Tibial artery (tissue), 4 donors: ENCODE results near the gene ZNF672.

Experiments
- DNase-seq, 2 donors: peaks; one replicate each; pipeline ENCODE4 v3.0.0-alpha.2; 2019
- H3K27ac ChIP-seq, 2 donors: fragments of 200-600 bp; sonication (generic) in 1 of 2; 1 replicate in 1 of 2; 2 replicates in 1 of 2; pipeline ENCODE4 v1.5.1; 2018 to 2019; ENCODE audit warnings: mild to moderate bottlenecking in 1 of 2
- H3K27me3 ChIP-seq, 2 donors: fragments of 200-600 bp; sonication (generic) in 1 of 2; one replicate each; pipeline versions ENCODE4 v1.5.1 to v1.6.0; 2016 to 2019
- H3K36me3 ChIP-seq, 3 donors: fragments of 200-600 bp; sonication (generic) in 2 of 3; one replicate each; pipeline ENCODE4 v1.5.1; 2016 to 2019; ENCODE audit warnings: mild to moderate bottlenecking in 2 of 3
- H3K4me1 ChIP-seq, 4 donors: fragments of 200-600 bp; sonication (generic) in 2 of 4; 1 replicate in 3 of 4; 2 replicates in 1 of 4; pipeline ENCODE4 v1.5.1; 2016 to 2019
- H3K4me3 ChIP-seq, 2 donors: fragments of 200-600 bp; sonication (generic) in 1 of 2; 1 replicate in 1 of 2; 2 replicates in 1 of 2; pipeline ENCODE4 v1.5.1; 2018 to 2019; ENCODE audit warnings: mild to moderate bottlenecking in 2 of 2
- H3K9me3 ChIP-seq, 3 donors: fragments of 200-600 bp; sonication (generic) in 1 of 3; one replicate each; pipeline ENCODE4 v1.5.1; 2016 to 2019
- CTCF ChIP-seq, 2 experiments: fragments of 200-600 bp in 1 of 2; fragments of 450-650 bp in 1 of 2; IDR thresholded peaks; one replicate each; pipeline ENCODE4 v1.5.1; 2017 to 2019; ENCODE audit warnings: antibody characterized with exemption in 2 of 2, mild to moderate bottlenecking in 1 of 2, moderate library complexity in 1 of 2
- intact Hi-C: fragments of 100-400 bp; cut with DNase I; formaldehyde crosslinking; loops from one replicate; pipeline ENCODE4 v1.15.0; 2023; ENCODE audit warnings: low total_unique reads

Gene ZNF672

GRCh38 chr1:248804771-248805681 lies 33.0 kb upstream of the ZNF672 start:
- no peaks in the 10 kb centered on the region for H3K9me3 ChIP-seq
- DNase-seq, result no peak
- H3K4me1 ChIP-seq, result no peaks in the 10 kb centered on the region
- no peaks in the 10 kb centered on the region for H3K27me3 ChIP-seq
- TF ChIP-seq CTCF (IDR thresholded peaks at IDR 0.05), result no peak
- intact Hi-C loops, result no loop called here
- no peak overlapping the region for H3K27ac ChIP-seq
- H3K36me3 ChIP-seq, result no peaks in the 10 kb centered on the region
- no peak overlapping the region for H3K4me3 ChIP-seq

- Histone ChIP-seq H3K27ac (no peak overlapping the region), H3K9me3 (no peaks in the 10 kb centered on the region), H3K4me3 (no peak overlapping the region), H3K27me3 (no peaks in the 10 kb centered on the region), H3K4me1 (peaks cover 0 to 8% (median 5%) of the 10 kb centered on the region in 4 donors), H3K36me3 (peaks cover 0 to 3% (median 3%) of the 10 kb centered on the region in 3 donors)
- TF ChIP-seq CTCF (IDR thresholded peaks at IDR 0.05), result no peak
- intact Hi-C loops, result no loop called here
- no peak for DNase-seq
Measured at GRCh38 chr1:248805876-248806275, 32.1 kb upstream of the ZNF672 start.

GRCh38 chr1:248807067-248807737 lies 30.8 kb upstream of the ZNF672 start:
- no peak for DNase-seq
- intact Hi-C loops, result no loop called here
- TF ChIP-seq CTCF (IDR thresholded peaks at IDR 0.05), result peak; percentile 52

GRCh38 chr1:248808876-248809275 lies 29.1 kb upstream of the ZNF672 start:
- no peak overlapping the region for H3K4me3 ChIP-seq
- no peaks in the 10 kb centered on the region for H3K27me3 ChIP-seq
- no peak for DNase-seq
- H3K9me3 ChIP-seq, result no peaks in the 10 kb centered on the region
- H3K4me1 ChIP-seq, result peaks cover 0 to 16% (median 11%) of the 10 kb centered on the region in 4 donors
- no peak for TF ChIP-seq CTCF (IDR thresholded peaks at IDR 0.05)
- peaks cover 21 to 33% (median 33%) of the 10 kb centered on the region in 3 donors for H3K36me3 ChIP-seq
- intact Hi-C loops, result no loop called here
- H3K27ac ChIP-seq, result no peak overlapping the region

More at GRCh38 chr1:248807067-248807737, 30.8 kb upstream of the ZNF672 start:
- Histone ChIP-seq H3K9me3 (no peaks in the 10 kb centered on the region), H3K27ac (no peak overlapping the region), H3K4me3 (no peak overlapping the region), H3K27me3 (no peaks in the 10 kb centered on the region), H3K36me3 (peaks cover 7 to 16% (median 16%) of the 10 kb centered on the region in 3 donors), H3K4me1 (peaks cover 0 to 16% (median 11%) of the 10 kb centered on the region in 4 donors)

GRCh38 chr1:248810000-248810726 lies 27.9 kb upstream of the ZNF672 start:
- no peak for DNase-seq
- peaks cover 0 to 16% (median 11%) of the 10 kb centered on the region in 4 donors for H3K4me1 ChIP-seq
- intact Hi-C loops, result no loop called here
- H3K9me3 ChIP-seq, result no peaks in the 10 kb centered on the region
- no peak overlapping the region for H3K27ac ChIP-seq
- no peaks in the 10 kb centered on the region for H3K27me3 ChIP-seq
- peaks cover 34 to 46% (median 46%) of the 10 kb centered on the region in 3 donors for H3K36me3 ChIP-seq
- no peak for TF ChIP-seq CTCF (IDR thresholded peaks at IDR 0.05)
- no peak overlapping the region for H3K4me3 ChIP-seq
